Midbrain (tissue), 1 donor: ENCODE measurements around the gene STIP1.

Experiments
- DNase-seq: peaks from one replicate; lab custom pipeline; 2025; lab: John Stamatoyannopoulos, UW

The STIP1 gene

DNA sequence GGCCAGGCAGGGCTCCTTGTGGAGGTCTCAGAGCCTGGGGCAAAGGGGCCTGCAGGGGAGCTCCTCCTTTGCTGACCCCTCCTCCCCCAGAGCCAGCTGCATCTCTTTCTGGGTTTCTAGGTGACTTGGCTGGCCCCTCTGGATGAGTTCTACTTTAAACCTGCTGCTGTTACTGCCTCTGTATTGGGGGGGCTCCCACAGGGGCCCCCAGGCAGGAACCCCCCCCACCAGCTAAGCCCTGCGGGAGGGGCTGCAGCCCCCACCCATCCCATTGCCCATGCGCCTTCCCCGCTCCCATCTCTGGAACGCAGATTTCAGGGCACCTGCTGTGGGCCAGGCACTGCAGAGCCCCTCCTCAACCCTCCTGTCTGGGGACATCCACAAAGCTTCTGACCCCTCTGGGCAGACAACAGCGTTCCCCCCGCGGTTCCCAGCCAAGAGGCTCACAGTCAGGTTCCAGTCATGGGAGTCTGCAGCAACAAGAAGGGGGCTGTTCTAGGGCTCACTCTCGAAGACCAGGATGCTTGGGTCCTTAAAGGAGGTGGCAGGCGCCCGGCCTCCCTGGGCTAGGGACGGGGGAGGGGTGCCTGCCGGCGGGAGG is 64.5 kb downstream of the STIP1 start:
- no peak for DNase-seq

GRCh38 chr11:64251016-64251752 is 65.2 kb downstream of the STIP1 start, which contains the start of gene PLCB3:
PLCB3 (plus strand) TSS chr11:64251530; CDS start chr11:64251650, 120 bp downstream.
- DNase-seq, result peak; percentile 53

GRCh38 chr11:64251753-64252002 is 65.7 kb downstream of the STIP1 start:
- no peak for DNase-seq

DNA sequence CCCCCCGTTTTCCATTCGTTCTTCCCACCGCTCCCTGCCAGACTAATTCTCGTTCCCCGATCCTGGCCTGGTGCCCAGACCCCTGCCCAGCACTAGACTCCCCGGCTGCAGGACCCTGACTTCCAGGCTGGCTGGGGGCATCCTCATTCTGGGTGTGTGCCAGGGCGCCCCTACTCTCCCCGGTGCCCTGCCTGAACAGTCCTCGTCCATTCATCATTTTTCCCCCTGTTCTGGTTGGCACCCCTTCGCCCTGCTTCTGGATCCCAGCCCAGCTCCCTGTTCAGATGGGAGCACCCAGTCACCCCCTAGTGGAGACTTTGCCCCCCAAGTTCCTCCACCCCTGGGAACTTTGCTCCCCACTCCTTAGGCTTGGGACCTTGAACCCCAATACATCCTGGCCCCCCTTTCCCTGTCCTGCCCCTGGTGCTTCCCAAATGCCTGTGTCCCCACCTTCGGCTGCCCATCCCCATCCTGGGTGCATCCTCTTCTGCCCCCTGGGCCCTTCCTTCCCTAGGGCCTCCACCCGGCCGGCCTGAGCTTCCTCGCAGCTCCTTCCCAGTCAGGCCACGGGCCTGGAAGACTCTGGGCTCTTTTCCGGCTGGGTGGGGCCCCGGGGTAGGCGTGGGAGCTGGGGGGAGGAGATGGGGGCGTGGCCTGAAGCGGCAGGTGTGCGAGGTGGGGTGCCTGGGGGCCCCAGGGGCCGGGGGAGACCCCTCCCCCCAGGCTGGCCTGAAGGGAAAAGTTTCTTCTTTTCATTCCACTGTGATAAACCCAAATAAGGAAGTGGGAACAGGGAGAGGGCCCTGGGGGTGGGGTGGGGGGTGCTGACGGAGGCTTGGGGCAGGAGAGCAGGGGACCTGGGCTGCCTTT is 66.3 kb downstream of the STIP1 start:
- DNase-seq, result no peak

GRCh38 chr11:64253043-64253442 is 67.1 kb downstream of the STIP1 start:
- no peak for DNase-seq

- DNase-seq, result peak; percentile 66
These were observed 67.5 kb downstream of the STIP1 start for GRCh38 chr11:64253481-64253880.
